SK-N-MC (cell line): Measurements from ENCODE around the gene PSMD7.

Experiments used
- FOXP2 ChIP-seq: optimal IDR thresholded peaks from 2 replicates; pipeline ENCODE3; 2011; ENCODE audit warnings: mild to moderate bottlenecking, moderate library complexity; ENCODE audit not compliant: insufficient read depth; ENCODE audit errors: extremely low read length, control extremely low read depth
- POLR2AphosphoS5 ChIP-seq: IDR thresholded peaks from 2 replicates; pipeline ENCODE4 v1.6.1; 2012; ENCODE audit warnings: mild to moderate bottlenecking, low read depth, low read length, borderline replicate concordance

DNA sequence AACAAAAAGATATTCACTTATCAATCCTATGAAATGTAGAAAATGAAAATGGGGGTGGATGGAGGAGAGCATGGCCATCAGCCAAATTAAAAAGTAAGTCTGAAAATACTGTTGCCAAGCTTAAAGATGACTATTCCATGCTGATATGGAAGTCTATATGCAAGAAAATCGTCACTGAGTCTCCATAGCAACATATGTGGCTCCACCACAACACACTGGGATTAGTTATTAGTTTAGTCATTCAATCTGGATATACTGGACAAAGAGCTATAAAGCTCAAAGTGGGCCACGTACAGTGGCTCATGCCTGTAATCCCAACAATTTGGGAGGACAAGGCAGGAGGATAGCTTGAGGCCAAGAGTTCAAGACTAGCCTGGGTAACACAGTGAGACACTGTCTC lies 24.7 kb upstream of the PSMD7 start:
- no peak for TF ChIP-seq POLR2AphosphoS5
- no peak for TF ChIP-seq FOXP2
